GM18861 (cell line): ENCODE data around the gene BOK.

Experiments
- ATAC-seq: cut with Tn5 transposase; IDR thresholded peaks from one replicate; pipeline ENCODE4 v1.9.1; 2021; ENCODE audit not compliant: unreplicated experiment

BOK gene

DNA sequence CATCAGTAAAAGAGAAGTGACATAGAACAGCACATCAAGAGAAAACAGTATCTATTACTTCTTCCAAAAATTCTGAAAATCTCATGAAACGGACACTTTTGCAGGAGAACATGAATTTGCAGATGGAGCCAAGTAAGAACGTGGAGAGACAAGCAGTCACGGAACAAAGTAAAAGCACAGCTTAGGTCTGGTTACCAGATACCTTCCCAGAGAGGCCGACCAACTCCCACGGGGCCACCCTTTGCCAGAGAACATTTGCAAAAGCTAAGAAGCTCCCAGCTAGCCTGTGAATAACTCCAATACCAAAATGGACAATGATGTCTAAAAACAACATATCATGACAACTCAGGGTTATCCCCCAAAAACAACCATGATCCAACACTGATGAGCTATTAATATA, 39.5 kb downstream of the BOK start:
- ATAC-seq, result no peak

DNA sequence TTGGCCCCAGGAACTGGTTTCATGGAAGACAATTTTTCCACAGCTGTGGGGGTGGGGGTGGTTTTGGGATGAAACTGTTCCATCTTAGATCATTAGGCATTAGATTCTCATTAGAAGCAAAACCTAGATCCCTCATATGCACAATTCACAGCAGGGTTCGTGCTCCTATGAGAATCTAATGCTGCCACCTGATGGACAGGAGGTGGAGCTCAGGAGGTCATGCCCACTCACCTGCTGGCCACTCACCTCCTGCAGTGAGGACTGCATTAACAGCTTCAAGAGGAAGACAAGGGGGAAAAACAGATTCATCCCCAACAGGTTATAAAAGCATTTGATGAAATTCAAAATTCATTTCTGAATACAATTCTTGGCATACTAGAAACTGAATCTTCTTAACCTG, 39.9 kb downstream of the BOK start:
- no peak for ATAC-seq

DNA sequence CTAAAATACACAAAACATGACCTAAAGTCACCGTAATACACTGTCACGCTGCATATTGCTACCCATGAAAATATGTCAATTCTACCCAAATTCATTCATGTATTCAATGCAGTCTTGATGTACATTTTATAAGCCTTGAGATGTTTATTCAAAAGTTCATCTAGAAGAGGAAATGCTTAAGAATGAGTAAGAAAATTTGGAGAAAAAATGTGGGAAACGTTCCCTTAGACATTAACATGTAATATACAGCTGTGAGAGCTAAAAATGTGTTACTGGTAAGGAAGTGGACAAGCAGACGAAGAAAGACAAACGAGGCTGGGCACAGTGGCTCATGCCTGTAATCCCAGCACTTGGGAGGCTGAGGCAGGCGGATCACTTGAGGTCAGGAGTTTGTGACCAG, 41.1 kb downstream of the BOK start:
- no peak for ATAC-seq

DNA sequence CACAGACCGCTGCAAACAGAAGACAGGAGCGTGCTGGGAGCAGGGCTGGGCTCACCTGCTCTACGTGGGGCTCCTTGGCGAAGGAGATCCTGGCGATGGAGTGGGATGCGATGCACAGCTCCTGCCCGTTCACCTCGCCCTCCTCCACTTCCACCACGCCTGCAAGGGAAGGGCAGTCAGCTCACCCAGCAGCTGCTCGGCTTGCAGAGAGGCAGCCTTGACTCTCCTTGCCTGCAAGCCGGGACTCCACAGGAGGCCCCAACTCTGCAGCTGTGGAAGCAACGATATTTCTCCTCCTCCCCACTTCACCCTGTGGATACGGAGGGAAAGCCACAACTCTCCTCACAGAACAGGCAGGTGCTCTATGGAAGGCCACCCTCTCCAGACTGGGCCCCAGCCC, 43.3 kb downstream of the BOK start:
- ATAC-seq, result no peak

DNA sequence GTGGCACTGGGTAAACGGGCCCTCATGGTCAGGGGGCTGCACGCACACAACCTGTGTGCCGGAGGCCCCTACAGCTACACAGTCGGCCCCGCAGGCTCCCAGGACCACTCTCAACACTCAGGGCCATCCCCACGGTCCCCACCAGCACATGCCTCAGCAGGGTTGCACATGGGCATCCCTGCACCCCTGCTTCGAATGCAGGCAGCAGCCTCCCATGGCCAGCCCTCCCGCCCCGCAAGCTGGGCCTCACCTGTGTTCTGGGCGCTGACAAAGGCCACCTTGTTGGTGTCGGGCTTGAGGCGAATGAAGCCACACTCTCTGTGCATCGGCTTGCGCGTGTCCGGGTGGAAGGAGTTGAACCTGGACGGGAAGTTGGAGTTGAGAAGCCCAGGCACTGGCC, 44.2 kb downstream of the BOK start:
- no peak for ATAC-seq

DNA sequence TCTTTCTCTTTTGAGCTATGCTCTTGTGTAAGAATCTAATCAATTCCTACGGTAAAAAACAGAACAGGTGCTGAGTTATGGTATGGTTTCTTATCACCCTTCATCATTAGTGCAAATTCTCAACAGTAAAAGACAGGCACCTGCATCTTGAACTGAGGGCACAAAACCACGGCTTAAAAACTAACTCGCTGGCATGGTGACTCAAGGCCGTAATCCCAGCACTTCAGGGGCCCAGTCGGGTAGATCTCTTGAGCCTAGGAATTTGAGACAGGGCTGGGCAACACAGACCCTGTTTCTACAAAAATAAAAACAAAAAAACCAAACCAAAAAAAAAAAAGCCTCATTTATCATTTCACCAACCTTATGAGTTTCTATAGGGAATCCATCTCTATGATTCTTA, 45.1 kb downstream of the BOK start:
- no peak for ATAC-seq

DNA sequence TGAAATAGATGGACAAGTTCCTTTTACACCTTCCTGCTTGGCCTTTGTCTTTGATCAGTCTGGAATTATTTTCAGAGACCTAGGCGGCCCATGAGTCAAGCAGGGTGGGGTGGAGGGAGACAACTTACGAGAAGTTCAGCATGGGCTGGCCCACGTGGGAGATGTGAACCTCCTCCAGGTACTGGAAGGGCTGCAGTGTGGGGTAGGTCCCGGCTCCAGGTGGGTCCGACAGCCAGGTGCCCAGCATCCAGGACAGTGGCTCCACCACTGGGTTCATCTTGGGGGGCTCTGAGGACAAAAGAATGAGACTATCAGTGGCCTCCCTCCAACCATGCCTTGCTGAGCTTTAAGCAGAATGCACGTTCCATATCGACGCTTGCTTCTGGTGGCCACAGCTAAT, 47.6 kb downstream of the BOK start:
- no peak for ATAC-seq

DNA sequence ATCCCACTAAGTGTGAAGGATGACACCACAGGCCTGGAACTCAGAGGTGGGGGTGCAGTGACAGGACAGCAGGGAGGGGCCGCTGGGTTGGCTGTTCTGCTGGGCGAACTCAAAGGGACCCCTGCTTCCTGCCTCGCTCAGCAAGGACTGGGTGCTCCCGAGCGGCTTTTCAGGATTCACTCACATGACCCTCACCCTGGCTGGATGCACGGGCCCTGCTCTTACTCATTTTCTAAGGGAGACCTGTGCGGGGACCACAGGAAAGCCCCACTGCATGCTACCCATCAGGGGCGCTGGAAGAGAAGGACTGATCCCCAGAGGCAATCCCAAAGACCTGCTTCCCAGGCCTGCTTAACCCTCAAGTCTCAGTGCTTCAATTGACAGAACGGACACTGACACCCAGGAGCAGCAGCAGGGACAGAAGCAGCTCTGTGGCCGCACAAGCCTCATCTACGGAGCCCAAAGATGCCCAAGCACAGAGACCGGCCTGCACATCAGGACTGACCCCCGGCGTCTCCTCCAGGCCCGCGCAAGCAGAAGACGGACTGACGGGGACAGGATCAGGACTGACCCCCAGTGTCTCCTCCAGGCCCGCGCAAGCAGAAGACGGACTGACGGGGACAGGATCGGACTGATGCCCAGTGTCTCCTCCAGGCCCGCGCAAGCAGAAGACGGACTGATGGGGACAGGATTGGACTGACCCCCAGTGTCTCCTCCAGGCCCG, 48.8 kb downstream of the BOK start:
- ATAC-seq, result no peak

DNA sequence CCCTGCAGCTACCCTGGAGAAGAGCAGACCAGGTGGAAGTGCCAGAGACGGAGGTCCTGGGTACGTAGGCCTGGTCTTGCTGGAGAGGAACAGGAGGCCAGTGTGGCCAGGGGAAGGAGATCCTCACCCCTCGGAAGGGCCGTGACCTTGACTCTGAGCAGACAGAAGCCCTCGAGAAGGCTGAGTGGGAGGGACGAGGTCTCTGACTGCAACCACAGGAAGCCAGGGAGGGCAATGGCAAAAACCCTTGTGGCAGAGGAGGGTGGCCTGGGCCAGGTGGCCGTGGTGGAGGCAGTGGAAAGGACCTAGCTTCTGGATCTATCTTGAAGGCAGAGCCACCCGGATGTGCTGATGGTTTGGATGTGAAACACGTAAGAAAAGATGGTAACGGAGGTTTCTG, 50.3 kb downstream of the BOK start:
- ATAC-seq, result no peak

DNA sequence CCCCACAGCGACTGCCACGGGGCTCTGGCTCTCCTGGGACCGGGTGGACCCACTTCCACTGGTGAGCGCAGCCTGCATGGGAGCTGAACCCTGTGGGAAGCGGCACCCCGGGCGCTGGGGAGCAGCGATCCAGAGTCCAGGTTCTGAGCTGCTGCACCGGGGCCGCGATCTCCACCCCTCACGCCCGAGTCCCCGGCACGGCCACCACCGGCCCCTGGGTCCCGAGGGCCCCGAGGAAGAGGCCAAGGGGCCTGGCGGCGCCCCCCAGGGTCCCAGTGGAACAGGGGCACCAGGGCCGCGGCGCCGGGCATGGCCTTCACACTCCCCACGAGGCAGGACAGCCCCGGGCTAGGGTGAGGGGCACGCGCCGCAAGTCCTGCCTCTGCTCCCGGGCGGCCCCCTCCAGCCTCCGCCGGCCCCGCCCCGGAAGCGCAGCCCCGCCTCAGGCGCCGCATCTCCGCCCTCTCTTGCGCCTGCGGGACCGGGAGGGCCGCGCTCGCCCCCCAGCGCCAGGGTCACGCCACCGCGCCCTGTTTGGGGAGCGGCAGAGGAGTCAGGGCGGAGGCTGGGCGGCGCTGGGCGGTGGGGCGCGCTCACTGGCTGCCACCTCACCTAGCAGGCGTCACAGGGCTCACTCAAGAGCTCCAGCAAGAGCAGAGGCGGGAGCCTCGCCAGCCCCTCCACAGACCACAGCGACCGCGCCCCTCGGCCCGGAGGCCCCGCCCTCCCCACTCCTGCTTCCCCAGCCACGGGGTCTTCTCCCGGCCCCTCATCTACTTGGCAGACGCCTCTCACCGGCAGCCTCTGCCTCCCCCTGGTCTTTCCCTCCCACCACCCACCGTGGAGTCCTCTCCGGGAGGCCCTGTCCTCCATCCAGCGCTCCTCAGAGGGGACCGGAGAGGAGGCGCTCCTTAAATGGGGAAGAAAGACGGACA, 51.6 kb downstream of the BOK start:
- peak; percentile 86 for ATAC-seq

DNA sequence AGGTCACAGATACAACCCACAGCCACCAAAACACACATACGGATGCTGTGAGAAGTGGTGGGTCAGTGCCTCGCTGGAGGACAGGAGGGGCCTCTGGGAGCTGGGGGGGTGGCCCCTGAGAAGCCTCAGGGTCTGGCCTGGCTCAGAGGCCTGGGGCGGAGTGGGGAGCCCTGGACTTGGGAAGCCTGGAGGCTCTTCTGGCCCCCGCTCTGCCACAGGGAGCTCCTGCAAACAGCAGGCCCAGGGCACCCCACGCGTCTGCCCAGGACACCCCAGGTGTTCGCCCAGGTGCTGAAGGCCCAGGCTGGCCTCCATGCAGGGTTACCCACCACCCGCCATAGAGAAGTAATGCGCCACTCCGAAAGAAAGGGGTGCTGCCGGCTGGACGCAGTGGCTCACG, 52.5 kb downstream of the BOK start:
- no peak for ATAC-seq

DNA sequence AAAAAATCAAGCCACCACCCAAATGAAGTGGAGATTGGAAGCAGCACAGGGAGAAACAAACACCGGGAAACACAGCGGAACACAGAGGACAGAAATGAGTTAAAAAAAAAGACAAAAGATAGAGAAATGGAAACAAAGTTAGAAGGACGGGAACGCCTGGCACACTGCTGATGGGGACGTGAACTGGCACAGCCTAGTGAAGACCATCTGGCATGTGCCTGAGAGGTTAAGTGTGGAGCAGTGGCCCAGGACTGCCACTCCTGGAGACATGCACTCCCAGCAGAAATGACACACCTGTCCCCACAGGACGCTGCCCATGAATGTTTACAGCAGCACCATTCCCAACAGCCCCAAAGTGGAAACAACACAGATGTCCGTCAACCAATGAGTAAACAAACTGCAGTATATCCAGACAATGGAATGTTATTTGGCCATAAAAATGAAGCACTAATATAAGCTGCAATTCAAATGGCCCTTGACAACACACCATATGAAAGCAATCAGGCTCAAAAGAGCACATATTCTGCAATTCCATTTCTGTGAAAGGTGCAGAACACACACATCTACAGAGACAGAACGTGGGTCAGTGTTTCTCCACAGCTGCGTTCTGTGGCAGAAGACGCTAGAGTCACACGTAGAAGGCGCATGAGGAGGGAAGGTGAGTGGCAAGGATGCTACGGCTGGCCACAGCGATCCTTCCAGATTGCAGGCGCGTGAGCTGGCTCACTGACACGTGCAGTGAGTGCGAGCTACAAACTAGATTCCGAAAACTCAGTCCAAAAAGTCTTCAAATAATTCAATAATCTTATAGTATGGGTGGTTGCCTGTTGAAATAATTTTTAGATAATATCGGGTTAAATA, 53.8 kb downstream of the BOK start:
- no peak for ATAC-seq

DNA sequence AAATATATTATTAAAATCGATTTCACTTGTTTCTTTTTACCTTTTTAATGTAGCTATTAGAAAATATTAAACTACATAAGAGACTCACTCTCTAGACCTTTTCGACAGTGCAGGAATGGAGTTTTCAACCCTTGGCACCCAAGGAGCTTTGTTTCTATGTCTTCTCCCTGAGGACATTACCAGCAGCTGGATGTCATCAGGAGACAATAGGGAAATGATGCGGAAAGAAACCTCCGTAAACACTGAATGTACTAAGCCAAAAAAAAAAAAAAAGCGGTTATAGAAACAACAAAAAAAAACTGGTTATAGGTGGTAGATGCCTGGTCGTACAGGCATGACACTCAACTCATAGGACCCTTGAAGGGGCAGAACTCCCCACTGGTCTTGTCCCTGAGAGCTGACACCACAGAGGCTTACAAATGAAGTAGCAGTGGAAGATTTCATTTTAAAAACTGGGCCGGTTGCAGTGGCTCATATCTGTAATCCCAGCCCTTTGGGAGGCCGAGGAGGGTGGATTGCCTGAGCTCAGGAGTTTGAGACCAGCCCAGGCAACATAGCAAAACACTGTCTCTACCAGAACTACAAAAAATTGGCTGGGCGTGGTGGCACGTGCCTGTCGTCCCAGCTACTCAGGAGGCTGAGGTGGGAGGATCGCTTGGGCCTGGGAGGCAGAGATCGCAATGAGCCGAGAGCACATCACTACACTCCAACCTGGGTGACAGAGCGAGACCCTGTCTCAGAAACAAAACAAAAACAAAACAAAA, 54.7 kb downstream of the BOK start:
- ATAC-seq, result no peak

DNA sequence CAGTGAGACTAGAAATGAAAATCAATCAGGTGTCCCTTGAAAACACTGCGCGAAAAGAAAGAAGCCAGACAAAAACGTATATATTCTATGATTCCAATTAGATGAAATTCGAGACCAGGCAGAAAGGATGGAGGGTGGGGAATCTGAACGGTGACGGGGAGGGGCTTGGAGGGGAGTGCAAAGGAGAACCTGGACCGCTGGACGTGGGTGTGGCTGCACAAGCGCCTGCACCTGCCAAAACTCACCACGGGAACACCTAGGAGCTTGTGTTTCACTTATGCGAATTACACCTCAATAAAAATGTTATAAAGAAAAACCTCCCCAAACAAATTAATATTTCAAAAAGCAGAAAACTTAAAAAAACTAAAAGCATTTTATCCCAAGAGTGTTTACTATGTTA, 56.5 kb downstream of the BOK start:
- ATAC-seq, result no peak

DNA sequence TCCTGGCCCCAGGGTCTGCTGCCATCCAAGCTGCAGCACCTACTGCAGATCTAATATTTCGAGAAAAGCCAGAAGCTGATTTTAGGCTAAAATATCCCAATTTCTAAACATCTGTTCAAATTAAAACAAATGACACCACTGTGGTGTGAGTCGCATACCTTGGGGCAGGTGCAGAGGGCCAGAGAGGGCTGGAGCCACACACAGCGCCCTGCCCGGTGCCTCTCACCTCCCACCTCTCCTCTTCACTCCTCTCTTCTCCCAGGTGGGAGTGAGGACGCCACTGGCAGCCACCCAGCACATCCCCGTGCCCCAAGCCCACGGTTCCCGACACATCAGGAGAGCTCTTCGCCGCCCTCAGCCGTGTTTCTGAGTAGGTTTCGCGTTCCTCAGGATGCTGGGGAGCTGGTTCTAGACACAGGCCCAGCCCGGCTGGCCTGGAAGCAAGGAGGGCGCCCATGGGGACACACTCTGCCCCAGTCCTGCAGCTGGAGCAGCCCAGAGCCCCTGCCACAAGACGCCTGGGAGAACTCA, 57.0 kb downstream of the BOK start:
- ATAC-seq, result no peak

DNA sequence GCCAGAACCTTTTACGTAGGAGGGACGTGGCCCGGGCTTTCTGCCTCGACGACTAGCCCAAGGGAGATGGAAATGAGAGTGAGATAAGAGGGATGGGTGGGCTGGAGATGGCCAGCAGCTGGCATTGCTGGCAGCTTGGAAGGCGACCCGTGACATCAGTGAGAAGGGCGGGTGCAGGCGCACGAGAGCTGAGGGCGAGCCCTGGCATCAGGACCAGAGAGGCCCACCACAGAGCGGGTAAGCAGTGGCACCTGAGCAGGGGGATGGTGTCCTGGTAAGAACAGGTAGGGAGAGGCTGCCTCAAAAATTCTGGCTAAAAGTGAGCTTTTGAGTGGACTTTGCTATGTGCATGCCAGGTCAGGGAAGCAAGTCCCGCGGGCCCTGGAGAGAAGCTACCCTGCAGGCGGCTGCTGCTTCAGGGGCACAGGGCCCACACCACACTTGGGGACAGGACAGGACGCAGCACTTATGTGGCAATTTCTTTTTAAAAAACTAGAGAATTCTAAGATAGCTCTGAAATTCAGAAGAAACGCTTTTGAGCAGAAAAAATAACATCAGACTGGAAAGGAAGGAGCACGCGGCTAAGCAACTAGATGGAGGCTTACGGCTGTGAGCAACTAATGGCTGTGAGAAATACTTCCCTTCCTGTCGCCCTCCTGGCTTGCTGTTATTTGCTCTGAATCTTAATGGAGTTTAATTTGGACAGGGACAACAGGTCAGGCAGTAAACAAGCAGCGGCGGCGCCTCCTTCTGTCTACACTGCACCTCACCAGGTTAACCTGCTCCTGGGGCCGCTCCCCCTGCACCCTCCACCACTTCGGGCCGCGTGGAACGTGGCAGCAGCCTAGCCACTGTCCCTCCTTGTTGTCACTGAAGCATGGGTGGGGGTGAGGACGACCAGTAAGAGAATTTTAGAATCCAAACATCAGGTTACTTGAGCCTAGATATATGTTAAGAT, 57.9 kb downstream of the BOK start:
- ATAC-seq, result no peak

DNA sequence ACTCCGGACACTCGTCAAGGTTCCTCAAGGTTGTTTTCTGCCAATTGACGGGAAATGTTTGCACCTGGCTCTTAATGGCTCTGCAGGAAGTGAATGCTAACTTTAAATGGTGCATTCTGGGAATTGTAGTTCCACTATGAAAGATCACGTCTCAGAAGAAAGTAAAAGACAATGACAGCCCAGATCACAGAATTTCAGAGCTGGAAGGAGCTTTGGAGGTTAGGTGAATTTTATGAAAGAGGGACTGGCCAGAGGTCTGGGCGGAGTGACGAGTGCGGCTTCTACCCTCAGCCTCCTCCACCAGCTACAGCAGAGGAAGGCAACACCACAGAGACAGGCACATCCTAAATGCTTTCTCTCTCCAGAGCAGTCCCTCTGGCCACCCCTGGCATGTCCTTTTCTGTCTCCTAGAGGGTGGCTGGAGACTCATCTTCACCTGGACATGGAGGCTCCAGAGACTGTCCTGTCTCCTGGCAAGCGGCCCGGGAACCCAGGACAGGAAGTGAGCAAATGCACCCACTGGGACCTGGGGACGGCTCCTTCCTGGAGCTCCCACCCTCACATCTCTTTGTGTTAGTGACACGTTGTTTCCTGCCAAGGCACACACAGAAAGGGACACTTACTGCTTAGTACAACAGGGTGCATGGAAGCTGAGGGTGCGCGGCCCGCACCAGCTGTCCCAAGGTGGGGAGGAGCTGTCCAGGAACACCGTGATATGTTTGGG, 59.0 kb downstream of the BOK start:
- ATAC-seq, result peak; percentile 70

DNA sequence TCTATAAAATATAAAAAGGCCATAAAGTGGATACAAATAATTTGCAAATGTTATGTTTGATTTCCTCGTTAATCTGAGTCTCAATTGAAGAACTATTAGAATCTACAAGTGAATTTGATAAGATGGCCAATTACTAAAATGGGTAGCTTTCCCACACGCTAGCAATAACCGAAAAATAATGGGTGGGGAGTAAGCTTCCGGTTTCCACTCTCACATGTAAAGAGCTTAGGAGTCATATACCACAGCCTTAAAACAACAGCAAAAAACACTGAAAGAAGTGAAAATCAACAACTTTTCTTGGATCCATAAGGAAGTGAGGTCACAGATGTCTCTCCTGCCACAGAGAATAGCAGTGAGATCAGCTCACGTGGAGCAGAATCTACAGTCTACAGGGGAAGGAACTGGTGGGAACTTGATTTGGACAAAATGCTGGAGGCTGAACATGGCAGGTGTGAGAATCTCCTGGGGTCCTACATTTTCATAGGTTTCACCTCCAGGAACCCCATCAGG, 59.8 kb downstream of the BOK start:
- ATAC-seq, result no peak
